RWPE2 (cell line): ENCODE measurements around the gene A1CF.
"Not testable (repeated sequence)": the region's sequence is repeated elsewhere in the genome, so short reads cannot be mapped to it uniquely, and the experiment has no call there.

Source experiments
- ATAC-seq: fragments of 200-7000 bp; cut with Tn5 transposase; 3 replicates; pipeline ENCODE4 v1.9.1; 2021; ENCODE audit warnings: low read depth
- DNase-seq: peaks from one replicate; pipeline ENCODE4 v3.0.0-alpha.2; 2020; ENCODE audit warnings: low spot score
- H3K27ac ChIP-seq: fragments of 450-650 bp; 2 replicates; pipeline ENCODE4 v1.5.1; 2017; ENCODE audit warnings: mild to moderate bottlenecking; ENCODE audit not compliant: poor library complexity, severe bottlenecking
- H3K27me3 ChIP-seq: fragments of 250-450 bp; sonication (Bioruptor Pico); 2 replicates; pipeline ENCODE4 v1.5.1; 2021; ENCODE audit warnings: mild to moderate bottlenecking, moderate library complexity; ENCODE audit not compliant: insufficient read depth, poor library complexity, severe bottlenecking
- H3K36me3 ChIP-seq: fragments of 250-450 bp; sonication (Bioruptor Pico); 2 replicates; pipeline ENCODE4 v1.5.1; 2020; ENCODE audit warnings: low read depth, mild to moderate bottlenecking, moderate library complexity
- H3K4me1 ChIP-seq: fragments of 250-450 bp; sonication (Bioruptor Pico); 2 replicates; pipeline ENCODE4 v1.5.1; 2021; ENCODE audit warnings: mild to moderate bottlenecking, moderate library complexity; ENCODE audit not compliant: insufficient read depth, poor library complexity, severe bottlenecking
- H3K4me3 ChIP-seq: fragments of 250-450 bp; sonication (Bioruptor Pico); 2 replicates; pipeline ENCODE4 v1.5.1; 2021; ENCODE audit warnings: mild to moderate bottlenecking, moderate library complexity; ENCODE audit not compliant: severe bottlenecking
- H3K9me3 ChIP-seq: fragments of 250-450 bp; sonication (Bioruptor Pico); 2 replicates; pipeline ENCODE4 v1.5.1; 2021; ENCODE audit warnings: mild to moderate bottlenecking, moderate library complexity; ENCODE audit not compliant: severe bottlenecking
- TF ChIP-seq, protein P1 (sequence below): fragments of 450-650 bp; IDR thresholded peaks from one replicate; pipeline ENCODE4 v1.5.1; 2017; ENCODE audit warnings: mild to moderate bottlenecking, moderate library complexity; ENCODE audit not compliant: poor library complexity, severe bottlenecking

Gene A1CF

DNA sequence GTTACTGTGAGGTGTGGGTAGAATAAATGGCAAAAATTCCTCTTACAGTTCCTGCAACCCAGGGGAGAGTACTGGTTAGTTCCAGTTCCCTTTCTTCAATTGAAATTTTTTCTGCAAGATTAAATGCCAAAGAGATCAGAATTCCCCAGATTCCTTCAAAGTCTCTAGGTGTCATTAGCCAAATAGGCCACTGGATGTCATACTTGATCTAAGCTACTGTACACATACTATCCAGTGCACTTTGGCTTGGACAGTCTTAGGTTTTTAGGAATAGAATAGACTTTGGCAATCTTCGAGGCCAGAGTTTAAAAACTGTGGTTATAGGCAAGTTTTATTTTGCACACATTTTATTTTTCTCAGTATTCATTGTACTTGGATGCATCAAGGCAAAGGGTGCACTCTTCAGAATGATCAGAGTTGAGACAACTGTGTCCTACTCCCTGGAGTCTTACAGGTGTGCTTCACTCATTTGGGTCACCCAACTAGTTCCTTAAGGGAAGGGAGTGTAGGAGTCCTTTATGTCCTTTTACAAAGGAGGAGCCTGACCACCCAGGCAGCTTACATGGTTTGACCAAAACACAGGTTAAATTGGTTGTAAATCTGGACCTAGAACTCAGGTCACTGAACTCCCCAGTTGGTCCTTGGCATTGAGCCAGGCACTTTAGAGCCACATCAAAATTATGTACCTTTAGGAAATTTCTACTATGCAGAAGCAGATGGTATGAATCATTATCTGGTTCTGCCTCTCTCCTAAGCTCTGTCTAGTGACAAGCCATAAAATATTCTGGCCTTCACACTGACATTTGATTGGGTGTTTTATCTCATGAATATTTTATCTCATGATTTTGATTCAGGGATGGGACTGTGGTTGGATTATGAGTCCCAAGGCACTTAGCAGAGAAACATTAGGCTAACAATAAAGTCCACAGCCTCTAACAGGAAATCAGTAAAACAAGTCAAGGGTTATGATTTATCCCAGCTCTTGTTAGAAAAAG is 96.2 kb downstream of the A1CF start:
- Histone ChIP-seq H3K36me3 (no peaks in the 10 kb centered on the region), H3K4me3 (no peak overlapping the region), H3K9me3 (no peaks in the 10 kb centered on the region), H3K4me1 (no peaks in the 10 kb centered on the region), H3K27me3 (no peaks in the 10 kb centered on the region), H3K27ac (no peak overlapping the region)
- DNase-seq, result no peak
- peak; percentile 89 for ATAC-seq
- TF ChIP-seq, protein P1, sequence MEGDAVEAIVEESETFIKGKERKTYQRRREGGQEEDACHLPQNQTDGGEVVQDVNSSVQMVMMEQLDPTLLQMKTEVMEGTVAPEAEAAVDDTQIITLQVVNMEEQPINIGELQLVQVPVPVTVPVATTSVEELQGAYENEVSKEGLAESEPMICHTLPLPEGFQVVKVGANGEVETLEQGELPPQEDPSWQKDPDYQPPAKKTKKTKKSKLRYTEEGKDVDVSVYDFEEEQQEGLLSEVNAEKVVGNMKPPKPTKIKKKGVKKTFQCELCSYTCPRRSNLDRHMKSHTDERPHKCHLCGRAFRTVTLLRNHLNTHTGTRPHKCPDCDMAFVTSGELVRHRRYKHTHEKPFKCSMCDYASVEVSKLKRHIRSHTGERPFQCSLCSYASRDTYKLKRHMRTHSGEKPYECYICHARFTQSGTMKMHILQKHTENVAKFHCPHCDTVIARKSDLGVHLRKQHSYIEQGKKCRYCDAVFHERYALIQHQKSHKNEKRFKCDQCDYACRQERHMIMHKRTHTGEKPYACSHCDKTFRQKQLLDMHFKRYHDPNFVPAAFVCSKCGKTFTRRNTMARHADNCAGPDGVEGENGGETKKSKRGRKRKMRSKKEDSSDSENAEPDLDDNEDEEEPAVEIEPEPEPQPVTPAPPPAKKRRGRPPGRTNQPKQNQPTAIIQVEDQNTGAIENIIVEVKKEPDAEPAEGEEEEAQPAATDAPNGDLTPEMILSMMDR, result peak; percentile 76

DNA sequence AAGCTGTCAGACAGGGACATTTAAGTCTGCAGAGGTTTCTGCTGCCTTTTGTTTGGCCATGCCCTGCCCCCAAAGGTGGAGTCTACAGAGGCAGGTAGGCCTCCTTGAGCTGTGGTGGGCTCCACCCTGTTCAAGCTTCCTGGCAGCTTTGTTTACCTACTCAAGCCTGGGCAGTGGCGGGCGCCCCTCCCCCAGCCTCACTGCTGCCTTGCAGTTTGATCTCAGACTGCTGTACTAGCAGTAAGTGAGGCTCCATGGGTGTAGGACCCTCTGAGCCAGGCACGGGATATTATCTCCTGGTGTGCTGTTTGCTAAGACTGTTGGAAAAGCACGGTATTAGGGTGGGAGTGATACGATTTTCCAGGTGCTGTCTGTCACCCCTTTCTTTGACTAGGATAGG is 97.5 kb downstream of the A1CF start:
- H3K27ac ChIP-seq, H3K36me3 ChIP-seq, H3K4me3 ChIP-seq, H3K27me3 ChIP-seq, DNase-seq, ATAC-seq, H3K9me3 ChIP-seq, H3K4me1 ChIP-seq: not testable (repeated sequence)

DNA sequence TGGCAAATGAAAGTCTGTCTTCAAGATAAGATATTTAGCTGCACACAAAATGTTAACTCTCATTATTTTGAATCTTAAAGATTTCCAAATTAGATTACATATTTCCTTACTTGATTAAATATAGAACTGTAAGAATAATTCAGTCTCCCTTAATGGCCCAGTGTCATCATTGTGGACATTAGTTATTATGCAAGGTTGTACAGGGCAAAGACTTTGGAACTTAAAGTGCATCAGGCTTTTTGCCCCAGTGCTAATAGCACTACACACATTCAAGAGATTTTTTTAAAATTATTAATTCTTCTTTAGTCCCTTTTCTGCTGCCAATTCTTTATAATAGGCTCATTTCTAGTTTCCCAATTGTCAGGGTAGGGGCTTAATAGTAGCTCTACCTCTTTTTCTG is 103.4 kb downstream of the A1CF start:
- not testable (repeated sequence) for ATAC-seq, H3K9me3 ChIP-seq, H3K27me3 ChIP-seq, H3K4me3 ChIP-seq, DNase-seq, H3K4me1 ChIP-seq, H3K36me3 ChIP-seq, H3K27ac ChIP-seq

DNA sequence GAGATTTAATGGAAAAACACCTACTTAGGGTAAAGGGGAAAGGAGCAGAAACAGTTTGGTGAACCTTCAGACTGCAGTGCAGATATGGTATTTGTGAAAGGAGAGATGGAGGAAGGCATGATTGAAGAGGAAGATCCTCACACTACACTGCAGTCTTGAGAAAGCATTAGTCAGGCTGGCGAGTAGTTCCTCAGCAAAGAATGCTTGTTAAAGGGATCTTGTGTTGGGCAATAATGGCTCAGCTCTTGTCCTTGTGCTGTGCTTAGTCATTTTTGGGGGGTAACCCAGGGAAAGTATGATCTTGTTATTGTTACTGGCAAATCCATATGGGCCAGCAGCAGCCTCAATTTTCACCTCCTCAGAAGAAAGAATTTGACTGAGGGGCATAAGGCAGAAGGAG is 105.4 kb downstream of the A1CF start:
- H3K9me3 ChIP-seq, H3K27me3 ChIP-seq, H3K36me3 ChIP-seq, DNase-seq, H3K4me1 ChIP-seq, H3K27ac ChIP-seq, ATAC-seq, H3K4me3 ChIP-seq: not testable (repeated sequence)

DNA sequence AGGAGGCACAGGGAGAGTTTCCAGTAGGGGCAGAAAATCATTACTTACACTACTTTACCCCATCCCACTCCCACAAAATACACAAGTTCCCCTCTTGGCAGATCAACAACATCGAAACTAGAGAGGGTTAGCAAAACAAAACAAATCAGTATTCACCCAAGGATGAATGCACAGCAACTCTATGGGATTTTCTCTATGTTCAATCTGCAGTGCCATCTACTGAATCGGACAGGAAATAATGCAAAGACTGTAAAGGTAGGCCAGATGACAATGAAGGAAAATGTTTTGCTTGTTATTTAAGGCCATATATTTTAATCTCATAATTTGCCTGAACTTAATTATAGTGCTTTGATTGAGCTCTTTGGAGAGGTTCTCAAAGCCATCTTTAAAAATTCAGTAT is 110.6 kb downstream of the A1CF start:
- not testable (repeated sequence) for H3K27ac ChIP-seq, H3K4me1 ChIP-seq, H3K9me3 ChIP-seq, ATAC-seq, H3K36me3 ChIP-seq, H3K4me3 ChIP-seq, H3K27me3 ChIP-seq, DNase-seq

DNA sequence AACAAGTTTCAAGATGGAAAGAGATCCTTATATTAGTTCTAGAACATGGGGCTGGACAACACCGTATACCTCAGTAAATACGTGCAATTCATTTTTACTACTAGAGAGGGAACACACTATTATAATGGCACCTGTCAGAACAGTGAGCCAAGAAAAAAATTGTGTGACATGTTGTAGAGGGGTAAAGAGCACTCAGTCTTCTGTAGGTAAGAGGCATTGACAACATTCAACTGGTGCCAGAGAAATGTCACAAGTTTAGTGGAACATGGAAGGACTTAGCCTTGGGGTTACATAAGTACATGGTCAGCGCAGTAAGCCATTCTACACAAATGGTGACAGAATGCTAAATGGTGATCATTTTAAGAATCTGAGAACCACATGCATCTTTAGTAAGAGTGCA is 113.4 kb downstream of the A1CF start:
- not testable (repeated sequence) for H3K27me3 ChIP-seq, H3K36me3 ChIP-seq, H3K4me3 ChIP-seq, ATAC-seq, H3K9me3 ChIP-seq, H3K27ac ChIP-seq, DNase-seq, H3K4me1 ChIP-seq

DNA sequence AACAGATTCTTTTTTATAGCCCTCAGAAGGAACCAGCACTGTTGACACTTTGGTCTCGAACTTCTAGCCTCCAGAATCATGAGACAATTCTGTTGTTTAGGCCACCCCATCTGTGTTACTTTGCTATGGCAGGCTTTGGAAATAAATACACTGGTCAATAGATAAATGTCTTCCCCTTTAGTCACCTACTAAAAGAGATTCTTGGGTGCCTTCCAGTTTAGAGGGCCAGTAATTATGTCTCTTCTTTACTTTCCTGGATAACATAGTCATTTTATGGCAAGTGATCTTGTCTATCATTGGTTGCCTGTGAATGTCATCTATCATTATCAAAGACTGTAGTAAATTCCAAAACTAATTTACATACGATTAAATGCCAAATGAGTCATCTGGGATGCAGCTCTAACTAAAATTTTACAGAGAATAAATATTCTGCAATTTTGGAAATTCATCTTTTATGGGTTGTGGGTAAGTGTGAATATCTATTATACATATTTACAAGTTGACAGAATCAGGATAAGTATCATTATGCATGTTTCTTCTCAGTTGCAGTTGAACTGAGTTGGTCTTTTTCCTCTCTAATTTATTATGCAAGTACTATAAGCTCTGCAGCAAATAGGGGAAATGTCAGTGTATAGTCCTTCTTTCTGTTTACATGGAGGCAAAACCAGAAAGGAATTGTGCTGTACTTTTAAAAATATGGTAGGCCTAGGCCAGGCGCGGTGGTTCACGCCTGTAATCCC is 118.5 kb downstream of the A1CF start:
- not testable (repeated sequence) for ATAC-seq, DNase-seq, H3K9me3 ChIP-seq, H3K4me1 ChIP-seq, H3K27ac ChIP-seq, H3K27me3 ChIP-seq, H3K36me3 ChIP-seq, H3K4me3 ChIP-seq
